HG02588 (cell line): ENCODE data around the gene ROR1.

Experiments used
- ATAC-seq: cut with Tn5 transposase; IDR thresholded peaks from one replicate; pipeline ENCODE4 v1.9.1; 2021; ENCODE audit warnings: mild to moderate bottlenecking, moderate library complexity; ENCODE audit not compliant: unreplicated experiment

The ROR1 gene

GRCh38 chr1:63878932-63879331, 105.1 kb downstream of the ROR1 start:
- ATAC-seq, result no peak

GRCh38 chr1:63880958-63881576, 107.2 kb downstream of the ROR1 start:
- no peak for ATAC-seq

GRCh38 chr1:63882048-63882704, 108.4 kb downstream of the ROR1 start:
- ATAC-seq, result no peak

GRCh38 chr1:63883494-63884235, 109.8 kb downstream of the ROR1 start:
- no peak for ATAC-seq

- no peak for ATAC-seq
Measured at GRCh38 chr1:63884486-63884885, 110.7 kb downstream of the ROR1 start.

GRCh38 chr1:63885899-63886298, 112.1 kb downstream of the ROR1 start:
- ATAC-seq, result no peak

- no peak for ATAC-seq
Measured at GRCh38 chr1:63886340-63886739, 112.5 kb downstream of the ROR1 start.

- ATAC-seq, result no peak
Measured at GRCh38 chr1:63887809-63888208, 114.0 kb downstream of the ROR1 start.

- ATAC-seq, result no peak
Measured at GRCh38 chr1:63888984-63889383, 115.2 kb downstream of the ROR1 start.

- ATAC-seq, result no peak
Measured at GRCh38 chr1:63890468-63890867, 116.7 kb downstream of the ROR1 start.

- no peak for ATAC-seq
Measured at GRCh38 chr1:63891060-63891690, 117.4 kb downstream of the ROR1 start.

GRCh38 chr1:63892632-63893395, 119.0 kb downstream of the ROR1 start:
- peak; percentile 99 for ATAC-seq

- ATAC-seq, result no peak
Measured at GRCh38 chr1:63893976-63894375, 120.2 kb downstream of the ROR1 start.

GRCh38 chr1:63894627-63895265, 120.9 kb downstream of the ROR1 start:
- no peak for ATAC-seq

GRCh38 chr1:63896755-63897154, 122.9 kb downstream of the ROR1 start:
- no peak for ATAC-seq

GRCh38 chr1:63898428-63899196, 124.8 kb downstream of the ROR1 start:
- no peak for ATAC-seq

GRCh38 chr1:63901094-63901493, 127.3 kb downstream of the ROR1 start:
- no peak for ATAC-seq

GRCh38 chr1:63902844-63903589, 129.2 kb downstream of the ROR1 start:
- ATAC-seq, result no peak
